Endometrial microvascular endothelial cells (primary cell): ENCODE data around the gene PTCH1. TPM values are rescaled to one million over a fixed set of nuclear protein-coding genes. Genes with fewer than 3 reads are reported as not detected.

Source experiments
- in situ Hi-C: cut with HindIII; loops from 2 replicates; pipeline ENCODE4 v1.10.0; 2017; ENCODE audit warnings: low sequenced_read_pairs, low pct_unique_long_range_greater_than_20kb; ENCODE audit errors: inconsistent ontology term
- total RNA-seq: library from RNA; depleted of rRNA; stranded (reverse); fragments of >200 nt; gene quantifications from one replicate; pipeline ENCODE4 v1.2.3, GENCODE V29; 2015; ENCODE audit errors: inconsistent ontology term

The PTCH1 gene
- total RNA-seq, 1 donor from 2014 or later = 0.09 TPM

- in situ Hi-C loops = no loop called here
These were observed 87.7 kb downstream of the PTCH1 start for GRCh38 chr9:95429096-95429495.

GRCh38 chr9:95425910-95426551 lies 90.7 kb downstream of the PTCH1 start:
- in situ Hi-C loops = no loop called here

GRCh38 chr9:95422650-95423049 lies 94.1 kb downstream of the PTCH1 start:
- in situ Hi-C loops = no loop called here

GRCh38 chr9:95420518-95420917 lies 96.3 kb downstream of the PTCH1 start:
- in situ Hi-C loops = no loop called here

- in situ Hi-C loops = no loop called here
These were observed 97.3 kb downstream of the PTCH1 start for GRCh38 chr9:95419444-95419843.

GRCh38 chr9:95415158-95415557 lies 101.6 kb downstream of the PTCH1 start:
- in situ Hi-C loops = no loop called here

GRCh38 chr9:95413793-95414192 lies 103.0 kb downstream of the PTCH1 start:
- in situ Hi-C loops = no loop called here

GRCh38 chr9:95411054-95411892 lies 105.5 kb downstream of the PTCH1 start:
- in situ Hi-C loops = no loop called here

GRCh38 chr9:95409650-95410426 lies 106.9 kb downstream of the PTCH1 start:
- in situ Hi-C loops = no loop called here

GRCh38 chr9:95407524-95407923 lies 109.2 kb downstream of the PTCH1 start:
- in situ Hi-C loops = no loop called here

- in situ Hi-C loops = no loop called here
These were observed 110.7 kb downstream of the PTCH1 start for GRCh38 chr9:95406121-95406520.

GRCh38 chr9:95399261-95399660 lies 117.5 kb downstream of the PTCH1 start:
- in situ Hi-C loops = no loop called here

Other genes starting within 250 kb of the PTCH1 start
- gene FANCC, start 199.3 kb downstream of the PTCH1 start, total RNA-seq = 4.6 TPM